IPS DF 19.7 (cell line): ENCODE measurements around the gene ZFYVE1.

Experiments
- DNase-seq: peaks from one replicate; pipeline ENCODE4 v3.0.0-alpha.2; 2013; ENCODE audit warnings: low read depth, low spot score

Gene ZFYVE1

GRCh38 chr14:72920008-72920407, 106.9 kb downstream of the ZFYVE1 start:
- no peak for DNase-seq
